Stimulated activated naive CD4-positive, alpha-beta T cell (primary cell): ENCODE measurements around the gene ANKRD27.
"Not testable (repeated sequence)": the region's sequence is repeated elsewhere in the genome, so short reads cannot be mapped to it uniquely, and the experiment has no call there.

Experiments
- DNase-seq, 6 experiments: peaks; one replicate each; lab custom pipeline; 2025; lab: John Stamatoyannopoulos, UW

The ANKRD27 gene

DNA sequence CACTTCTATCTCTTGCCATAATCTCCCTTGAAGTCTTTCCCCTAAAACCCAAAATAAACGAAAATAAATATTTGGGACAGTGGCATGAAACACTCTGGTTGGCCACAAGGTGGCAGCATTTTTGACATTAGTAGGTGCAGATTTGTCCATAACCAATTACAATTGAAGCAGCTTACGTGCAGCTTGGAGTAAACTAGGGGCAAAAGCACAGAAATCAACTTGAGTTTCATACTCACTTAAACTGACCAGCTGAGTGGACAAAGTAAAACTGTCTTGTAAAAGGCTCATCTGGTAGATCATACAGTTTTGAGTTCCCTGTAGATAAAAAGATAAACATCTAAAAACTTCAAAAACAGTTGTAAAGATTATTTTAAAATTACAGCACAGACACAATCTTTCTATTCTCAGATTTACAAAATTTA is 75.2 kb downstream of the ANKRD27 start:
- DNase-seq = peak in 5 of 6 experiments; percentile 9 to 68 (median 15)

DNA sequence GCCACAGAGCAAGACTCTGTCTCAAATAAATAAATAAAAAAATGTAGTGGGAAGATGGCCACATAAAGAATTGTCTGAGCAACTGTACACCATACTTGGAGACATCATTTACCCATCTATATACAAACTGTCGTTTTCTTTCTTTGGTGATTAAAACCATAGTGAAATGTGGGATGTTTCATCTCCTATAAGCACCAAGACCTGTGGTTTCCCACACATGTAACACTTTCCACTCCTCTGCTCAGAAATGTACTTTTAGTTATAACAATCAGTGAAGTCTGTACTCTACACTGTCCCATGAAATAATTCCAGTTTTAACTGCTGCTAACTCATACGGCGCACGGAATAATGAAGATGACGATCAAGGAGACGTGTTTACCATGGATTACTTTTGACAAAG is 75.7 kb downstream of the ANKRD27 start:
- DNase-seq = no peak

DNA sequence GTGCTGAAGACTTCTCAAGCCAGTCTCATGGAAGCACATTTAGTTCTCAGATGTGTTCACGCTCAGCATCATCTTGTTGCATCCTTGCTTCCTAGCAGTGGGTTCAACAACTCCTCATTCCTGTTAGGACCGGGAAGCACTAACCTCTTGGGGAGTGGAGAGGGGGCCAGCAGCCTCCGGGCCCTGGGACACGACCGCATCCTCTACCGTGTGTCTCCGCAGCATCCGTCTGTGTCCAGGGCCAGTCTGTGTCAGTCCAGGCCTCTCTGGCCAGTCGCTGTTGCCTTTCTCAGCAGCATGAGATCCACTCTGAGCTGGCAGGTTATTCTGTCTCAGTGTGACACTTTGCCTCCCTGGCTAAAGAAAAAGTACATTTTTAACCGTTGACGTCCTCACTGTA is 77.0 kb downstream of the ANKRD27 start:
- DNase-seq = no peak

DNA sequence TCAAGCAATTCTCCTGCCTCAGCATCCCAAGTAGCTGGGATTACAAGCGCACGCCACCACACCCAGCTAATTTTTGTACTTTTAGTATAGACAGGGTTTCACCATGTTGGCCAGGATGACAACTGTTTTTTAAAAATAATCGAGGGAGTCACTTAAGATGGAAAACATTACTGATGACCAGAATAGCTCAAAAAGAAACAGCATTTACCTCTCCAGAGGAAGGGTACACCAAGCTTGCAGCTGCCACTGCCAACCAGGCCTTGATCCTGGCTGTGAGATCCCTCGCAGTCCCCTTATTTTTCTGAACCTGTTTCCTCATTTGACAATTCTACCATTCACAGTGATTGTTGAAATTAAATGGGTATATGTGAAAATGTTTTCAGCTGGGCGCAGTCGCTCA is 79.5 kb downstream of the ANKRD27 start:
- DNase-seq = no peak

DNA sequence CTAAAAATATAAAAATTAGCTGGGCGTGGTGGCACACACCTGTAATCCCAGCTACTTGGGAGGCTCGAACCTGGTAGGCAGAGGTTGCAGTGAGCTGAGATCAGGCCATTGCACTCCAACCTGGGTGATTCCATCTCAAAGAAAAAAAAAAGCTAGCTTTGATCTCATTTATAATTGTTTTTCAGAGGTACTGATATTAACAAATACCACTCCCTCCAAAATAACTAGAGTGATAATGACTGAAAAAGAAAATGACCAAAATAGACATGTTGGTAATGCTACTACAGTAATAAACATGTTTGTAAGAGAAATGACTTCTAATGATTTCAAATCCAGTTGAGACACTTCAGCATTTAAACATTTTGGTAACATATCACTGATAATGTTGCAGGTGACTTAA is 81.0 kb downstream of the ANKRD27 start:
- no peak for DNase-seq

DNA sequence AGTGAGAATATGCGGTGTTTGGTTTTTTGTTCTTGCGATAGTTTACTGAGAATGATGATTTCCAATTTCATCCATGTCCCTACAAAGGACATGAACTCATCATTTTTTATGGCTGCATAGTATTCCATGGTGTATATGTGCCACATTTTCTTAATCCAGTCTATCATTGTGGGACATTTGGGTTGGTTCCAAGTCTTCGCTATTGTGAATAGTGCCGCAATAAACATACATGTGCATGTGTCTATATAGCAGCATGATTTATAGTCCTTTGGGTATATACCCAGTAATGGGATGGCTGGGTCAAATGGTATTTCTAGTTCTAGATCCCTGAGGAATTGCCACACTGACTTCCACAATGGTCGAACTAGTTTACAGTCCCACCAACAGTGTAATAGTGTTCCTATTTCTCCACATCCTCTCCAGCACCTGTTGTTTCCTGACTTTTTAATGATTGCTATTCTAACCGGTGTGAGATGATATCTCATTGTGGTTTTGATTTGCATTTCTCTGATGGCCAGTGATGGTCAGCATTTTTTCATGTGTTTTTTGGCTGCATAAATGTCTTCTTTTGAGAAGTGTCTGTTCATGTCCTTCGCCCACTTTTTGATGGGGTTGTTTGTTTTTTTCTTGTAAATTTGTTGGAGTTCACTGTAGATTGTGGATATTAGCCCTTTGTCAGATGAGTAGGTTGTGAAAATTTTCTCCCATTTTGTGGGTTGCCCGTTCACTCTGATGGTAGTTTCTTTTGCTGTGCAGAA is 87.1 kb downstream of the ANKRD27 start:
- DNase-seq = not testable (repeated sequence)

DNA sequence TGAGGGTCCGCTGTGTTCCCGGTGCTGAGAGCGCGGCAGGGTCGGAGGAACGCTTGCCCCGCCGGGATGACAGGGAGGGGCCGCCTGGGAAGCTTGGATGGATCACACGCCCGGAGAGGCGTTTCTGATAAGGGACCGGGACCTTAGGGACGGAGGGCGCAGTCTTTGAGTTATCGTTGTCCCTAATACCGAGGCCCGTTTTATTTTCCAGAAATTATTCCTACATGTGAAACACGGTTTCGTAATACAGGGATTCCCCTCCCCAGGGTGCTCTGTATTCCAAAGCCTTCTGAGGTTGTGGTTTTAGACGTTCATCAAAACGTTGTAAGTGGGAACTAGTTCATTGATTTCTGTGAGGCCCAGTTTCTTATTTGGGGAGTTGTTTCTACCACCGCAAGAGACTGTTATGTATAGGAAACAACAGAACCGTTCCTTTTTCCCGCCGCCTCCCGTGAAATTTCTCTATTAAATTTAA is 93.2 kb downstream of the ANKRD27 start:
- no peak for DNase-seq

DNA sequence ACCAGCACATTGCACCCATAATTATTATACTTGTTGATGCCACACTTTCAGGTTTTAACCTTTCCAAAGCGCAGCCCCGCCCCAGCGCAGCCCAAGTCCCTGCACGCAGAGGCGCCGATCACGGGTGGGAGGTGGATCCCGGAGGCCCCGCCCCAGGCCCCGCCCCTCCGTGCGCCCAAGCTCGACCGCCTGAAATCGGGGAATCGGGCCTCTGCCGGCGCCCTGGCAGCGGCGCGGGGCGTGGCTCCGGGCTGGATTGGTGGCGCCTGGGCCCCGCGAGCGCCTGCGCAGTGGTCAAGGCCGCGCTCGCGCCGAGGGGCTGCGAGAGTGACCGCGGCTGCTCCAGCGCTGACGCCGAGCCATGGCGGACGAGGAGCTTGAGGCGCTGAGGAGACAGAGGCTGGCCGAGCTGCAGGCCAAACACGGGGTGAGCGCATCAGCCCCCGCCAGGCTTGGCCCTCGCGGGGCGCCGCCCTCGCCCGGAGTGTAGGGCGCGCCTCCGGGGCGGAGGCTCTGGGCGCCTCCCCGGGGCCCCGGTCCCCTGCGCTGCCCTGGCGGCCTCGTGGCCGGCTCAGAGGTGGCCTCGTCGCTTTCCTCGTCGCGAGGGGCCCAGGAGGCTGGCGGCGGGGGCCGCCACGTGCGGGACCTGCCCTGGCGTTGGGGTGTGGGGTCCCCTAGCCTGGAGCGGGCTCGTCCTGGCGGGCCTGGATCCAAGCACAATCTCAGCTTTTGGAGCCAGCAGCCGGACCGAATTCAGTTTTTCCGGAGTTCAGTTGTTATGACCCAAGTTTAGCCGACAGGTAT is 93.9 kb downstream of the ANKRD27 start, which contains the start of gene PDCD5:
Gene PDCD5 (plus strand): TSS at position 290 of the 804 bp plus-strand sequence. CDS start 72 bp downstream, at position 362.
- DNase-seq = peak; percentile 88 to 96 (median 93)

DNA sequence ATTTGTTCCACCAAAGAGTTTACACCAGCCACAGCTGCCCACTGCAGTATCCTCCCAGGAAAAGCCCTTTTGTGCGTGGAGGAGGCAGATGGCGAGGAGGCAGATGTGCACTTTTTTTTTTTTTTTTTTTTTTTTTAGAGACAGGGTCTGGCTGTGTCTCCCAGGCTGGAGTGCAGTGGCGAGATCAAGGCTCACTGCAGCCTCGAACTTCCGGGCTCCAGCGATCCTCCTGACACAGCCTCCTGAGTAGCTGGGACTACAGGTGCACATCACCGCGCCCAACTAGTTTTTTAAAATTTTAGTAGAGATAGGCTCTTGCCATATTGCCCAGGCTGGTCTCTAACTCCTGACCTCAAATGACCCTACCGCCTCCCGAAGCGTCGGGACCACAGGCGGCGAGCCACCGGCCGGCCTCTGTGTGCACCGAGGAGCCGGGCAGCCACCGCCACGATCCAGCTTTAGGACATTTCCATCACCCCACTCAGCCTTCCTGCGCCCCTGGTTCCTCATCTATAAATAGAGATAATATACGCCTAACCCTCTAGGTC is 94.6 kb downstream of the ANKRD27 start:
- DNase-seq = no peak

DNA sequence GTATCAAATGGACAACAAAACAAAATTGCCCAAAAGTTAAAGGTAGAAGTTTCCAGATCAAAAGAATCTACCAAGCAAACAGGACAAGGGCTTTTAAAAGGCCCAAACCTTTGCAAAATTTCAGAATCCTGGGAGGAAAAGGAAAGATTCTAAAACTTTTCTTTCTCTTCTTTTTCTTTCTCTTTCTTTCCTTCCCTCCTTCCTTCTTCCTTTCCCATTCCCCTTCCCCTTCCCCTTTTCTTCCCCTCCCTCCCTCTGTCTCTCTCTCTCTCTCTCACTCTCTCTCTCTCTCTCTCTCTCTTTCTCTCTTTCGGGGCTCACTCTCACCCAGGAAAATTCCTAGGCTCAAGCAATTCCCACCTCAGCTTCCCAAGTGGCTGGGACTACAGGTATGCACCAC is 98.2 kb downstream of the ANKRD27 start:
- no peak for DNase-seq

DNA sequence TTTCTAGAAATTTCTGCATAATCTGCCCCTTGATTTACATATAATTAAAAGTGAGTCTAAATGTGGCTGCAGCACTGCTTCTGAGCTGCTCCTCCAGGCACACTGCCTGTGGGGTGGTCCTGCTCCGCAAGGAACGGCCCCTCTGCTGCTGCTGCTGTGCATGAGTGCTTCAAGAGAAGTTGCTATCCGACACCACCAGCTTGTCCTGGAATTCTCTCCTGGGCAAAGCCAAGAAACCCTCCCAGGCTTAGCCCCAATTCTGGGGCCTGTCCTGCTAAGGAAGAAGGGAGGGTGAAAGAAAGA is 101.5 kb downstream of the ANKRD27 start:
- no peak for DNase-seq

DNA sequence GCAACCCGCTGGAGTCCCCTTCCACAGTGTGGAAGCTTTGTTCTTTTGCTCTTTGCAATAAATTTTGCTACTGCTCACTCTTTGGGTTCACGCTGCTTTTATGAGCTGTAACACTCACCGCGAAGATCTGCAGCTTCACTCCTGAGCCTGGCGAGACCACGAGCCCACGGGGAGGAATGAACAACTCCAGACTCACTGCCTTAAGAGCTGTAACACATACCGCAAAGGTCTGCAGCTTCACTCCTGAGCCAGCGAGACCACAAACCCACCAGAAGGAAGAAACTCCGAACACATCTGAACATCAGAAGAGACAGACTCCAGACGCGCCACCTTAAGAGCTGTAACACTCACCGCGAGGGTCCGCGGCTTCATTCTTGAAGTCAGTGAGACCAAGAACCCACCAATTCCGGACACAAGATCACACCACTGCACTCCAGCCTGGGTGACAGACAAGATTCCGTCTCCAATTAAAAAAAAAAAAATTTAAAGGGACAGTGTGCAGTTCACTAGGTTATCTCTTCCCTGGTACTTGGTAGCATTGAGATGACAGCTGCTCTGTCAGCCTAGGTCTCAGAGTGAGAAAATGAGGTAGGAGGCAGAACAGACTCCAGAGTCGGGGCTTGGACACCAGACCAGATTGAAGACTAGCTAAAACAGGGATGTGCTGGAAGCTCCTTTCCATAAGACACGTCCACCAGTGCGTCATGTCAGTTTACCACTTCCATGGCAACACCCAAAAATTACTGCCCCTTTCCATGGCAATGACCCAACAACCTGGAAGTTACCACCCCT is 102.1 kb downstream of the ANKRD27 start:
- DNase-seq = peak in 3 of 6 experiments; percentile 3 to 35 (median 4)

DNA sequence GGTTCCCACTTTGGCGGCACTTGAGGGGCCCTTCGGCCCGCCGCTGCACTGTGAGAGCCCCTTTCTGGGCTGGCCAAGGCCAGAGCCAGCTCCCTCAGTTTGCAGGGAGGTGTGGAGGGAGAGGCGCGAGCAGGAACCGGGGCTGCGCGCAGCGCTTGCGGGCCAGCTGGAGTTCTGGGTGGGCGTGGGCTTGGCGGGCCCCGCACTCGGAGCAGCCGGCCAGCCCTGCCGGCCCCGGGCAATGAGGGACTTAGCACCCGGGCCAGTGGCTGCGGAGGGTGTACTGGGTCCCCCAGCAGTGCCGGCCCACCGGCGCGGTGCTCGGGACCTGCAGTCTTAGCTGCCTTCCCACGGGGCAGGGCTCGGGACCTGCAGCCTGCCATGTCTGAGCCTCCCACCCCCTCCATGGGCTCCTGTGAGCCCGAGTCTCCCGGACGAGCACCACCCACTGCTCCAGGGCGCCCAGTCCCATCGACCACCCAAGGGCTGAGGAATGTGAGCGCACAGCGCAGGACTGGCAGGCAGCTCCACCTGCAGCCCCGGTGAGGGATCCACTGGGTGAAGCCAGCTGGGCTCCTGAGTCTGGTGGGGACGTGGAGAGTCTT is 103.4 kb downstream of the ANKRD27 start:
- not testable (repeated sequence) for DNase-seq

DNA sequence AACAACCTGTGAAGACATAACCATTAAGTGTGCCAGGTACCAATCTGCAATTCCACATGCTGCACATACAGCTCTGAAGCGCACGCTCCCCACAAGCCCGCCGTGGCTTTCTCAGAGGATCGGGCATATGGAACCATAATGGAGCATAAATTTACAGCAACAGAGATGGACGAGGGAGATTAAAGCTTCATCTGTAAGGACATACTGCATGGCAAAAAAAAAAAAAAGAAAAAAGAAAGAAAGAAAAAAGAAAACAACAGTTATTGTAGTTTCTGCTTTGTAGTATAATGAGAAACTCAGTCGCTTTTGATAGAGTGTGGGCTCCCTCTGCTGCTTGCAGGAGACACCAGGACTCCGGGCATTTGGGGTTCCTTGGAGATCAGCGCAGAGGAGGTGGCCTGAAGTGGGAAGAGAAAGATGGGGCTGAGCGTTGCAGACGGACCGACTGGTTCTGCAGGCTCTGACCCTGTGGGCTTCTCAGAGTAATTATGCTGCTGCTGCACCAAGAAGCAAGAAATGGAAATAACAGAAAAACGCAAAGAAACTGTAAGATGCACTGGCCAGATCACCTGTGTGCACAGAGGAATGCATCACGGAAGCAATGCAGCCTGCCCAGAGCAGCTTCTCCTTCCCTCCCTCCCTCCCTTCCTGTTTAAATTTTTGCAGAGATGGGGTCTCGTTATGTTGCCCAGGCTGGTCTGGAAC is 104.7 kb downstream of the ANKRD27 start:
- DNase-seq = peak; percentile 14 to 58 (median 46)

DNA sequence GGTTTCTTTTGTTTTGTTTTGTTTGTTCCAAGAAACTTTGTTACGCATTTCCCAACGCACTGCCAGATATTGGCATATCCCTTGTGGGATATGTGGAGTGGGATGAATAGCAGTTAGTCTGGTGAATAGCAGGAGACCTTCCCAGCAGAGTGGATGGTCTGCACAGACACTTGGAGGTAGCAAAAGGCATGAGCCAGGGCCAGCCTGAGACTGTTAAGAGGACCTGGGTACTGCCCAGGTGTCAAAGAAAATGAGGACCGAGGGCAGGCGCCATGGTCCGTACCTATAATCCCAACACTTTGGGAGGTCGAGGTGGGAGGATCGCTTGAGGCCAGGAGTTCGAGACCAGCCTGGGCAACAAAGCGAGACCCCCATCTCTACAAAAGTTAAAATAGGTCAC is 107.5 kb downstream of the ANKRD27 start:
- DNase-seq = no peak

DNA sequence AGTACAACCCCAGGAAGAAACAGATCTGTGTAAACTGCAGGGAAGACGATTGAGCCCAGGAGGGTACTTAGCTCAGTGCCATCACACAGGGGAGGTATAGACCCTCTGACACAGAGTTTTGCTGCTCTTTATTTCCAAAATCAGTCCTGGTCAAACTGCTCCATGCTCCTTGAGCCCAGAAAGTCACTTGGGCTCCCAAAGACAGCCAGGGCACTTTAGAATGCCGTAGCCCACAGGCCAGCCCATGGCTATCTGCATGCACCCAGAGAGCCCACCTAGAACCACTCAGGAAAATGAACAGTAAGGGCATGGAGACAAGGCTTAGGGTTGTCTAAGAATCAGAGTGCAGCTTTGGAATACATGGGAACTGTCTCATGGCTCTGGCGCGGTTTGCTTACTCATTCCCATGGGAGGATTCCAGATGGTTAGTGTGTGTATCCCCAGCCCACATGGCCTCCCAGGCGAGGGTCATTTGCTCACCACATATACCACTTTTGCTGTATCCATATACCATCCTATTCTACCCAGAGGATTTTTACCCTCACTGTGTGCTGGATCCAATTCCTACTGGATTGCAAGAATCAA is 108.6 kb downstream of the ANKRD27 start:
- DNase-seq = no peak

DNA sequence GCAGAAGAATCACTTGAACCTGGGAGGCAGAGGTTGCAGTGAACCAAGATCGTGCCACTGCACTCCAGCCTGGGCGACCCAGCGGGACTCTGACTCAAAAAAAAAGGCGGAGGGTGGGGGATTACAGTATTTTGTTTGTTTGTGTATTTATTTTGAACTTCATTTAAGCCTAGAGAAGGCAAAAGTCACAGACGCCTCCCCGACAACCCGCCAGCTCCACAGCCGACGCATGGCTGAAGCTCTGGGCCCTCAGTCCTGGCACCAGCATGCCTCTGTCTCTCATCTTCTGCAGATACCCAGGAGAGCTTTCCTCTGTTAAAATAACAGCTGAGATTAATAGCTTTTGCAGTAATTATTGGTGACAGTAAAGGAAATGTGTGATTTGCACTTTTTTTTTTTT is 111.2 kb downstream of the ANKRD27 start:
- no peak for DNase-seq

DNA sequence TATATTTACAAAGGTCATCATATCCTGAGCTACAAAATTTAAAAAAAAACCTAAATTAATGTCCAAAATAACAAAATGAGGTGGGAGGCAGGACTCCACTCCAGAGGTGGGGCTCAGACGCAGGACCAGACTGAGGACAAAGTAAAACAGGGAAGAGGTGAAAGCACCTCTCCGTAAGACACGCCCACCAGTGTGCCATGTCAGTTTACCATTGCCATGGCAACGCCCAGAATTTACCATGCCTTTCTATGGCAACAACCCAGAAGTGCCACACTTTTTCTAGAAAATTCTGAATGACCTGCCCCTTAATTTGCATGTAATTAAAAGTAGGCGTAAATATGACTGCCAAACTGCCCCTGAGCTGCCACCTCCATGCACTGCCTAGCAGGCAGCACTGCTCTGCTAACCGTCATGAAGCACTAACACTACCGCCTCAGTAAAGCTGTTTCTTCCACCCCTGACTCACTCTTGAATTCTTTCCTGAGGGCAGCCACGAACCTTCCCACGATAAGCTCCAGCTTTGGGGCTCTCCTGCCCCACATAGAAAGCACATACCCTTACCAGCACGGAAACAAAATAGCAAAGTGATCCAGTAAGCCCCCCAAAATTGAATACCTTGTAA is 116.3 kb downstream of the ANKRD27 start:
- no peak for DNase-seq

DNA sequence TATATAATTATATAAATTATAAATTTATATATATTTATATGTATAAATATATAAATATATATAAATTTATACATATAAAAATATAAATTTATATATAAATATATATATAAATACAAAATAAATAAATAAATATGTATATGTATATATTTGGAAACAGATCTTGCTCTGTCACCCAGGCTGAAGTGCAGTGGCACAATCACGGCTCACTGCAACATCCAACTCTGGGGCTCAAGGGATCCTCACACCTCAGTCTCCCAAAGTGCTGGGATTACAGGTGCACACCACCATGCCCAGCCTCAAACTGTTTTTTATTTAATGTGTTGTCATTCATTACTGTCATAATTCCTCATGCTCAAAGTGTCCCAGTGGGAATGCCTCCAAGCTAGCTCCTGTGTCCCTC is 119.2 kb downstream of the ANKRD27 start:
- DNase-seq = no peak

DNA sequence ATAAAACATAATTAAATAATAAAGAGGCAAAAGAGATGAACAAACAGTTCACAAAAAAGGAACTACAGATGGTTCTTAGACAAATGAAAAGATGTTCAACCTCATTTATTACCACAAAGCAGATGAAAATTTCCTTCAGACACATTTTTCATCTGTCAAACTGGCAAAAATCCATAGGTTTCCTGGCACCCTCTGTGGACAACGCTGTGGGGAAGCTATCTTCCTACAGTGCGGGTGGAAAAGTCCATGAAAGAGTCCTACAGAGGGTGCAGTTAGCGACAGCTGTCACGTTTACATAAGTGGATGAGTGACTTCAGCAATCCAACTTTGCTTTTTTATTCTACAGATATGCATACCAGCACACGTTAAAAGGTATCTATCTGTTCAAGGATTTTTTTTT is 124.3 kb downstream of the ANKRD27 start:
- no peak for DNase-seq
